H9 (cell line): ENCODE results near the gene NCOA1. TPM values are rescaled to one million over a fixed set of nuclear protein-coding genes. Genes with fewer than 3 reads are reported as not detected.

Experiments
- DNase-seq: peaks from one replicate; pipeline ENCODE4 v3.0.0-alpha.2; 2017
- H2AFZ ChIP-seq: one replicate; pipeline ENCODE4 v1.6.1; 2013; ENCODE audit warnings: mild to moderate bottlenecking, low read length, control low read depth, moderate library complexity
- H2AK5ac ChIP-seq: 2 replicates; pipeline ENCODE4 v1.6.1; 2013; ENCODE audit warnings: low read length, control low read depth, mixed read lengths; ENCODE audit not compliant: insufficient read length
- H2BK120ac ChIP-seq: one replicate; pipeline ENCODE4 v1.6.1; 2013; ENCODE audit warnings: low read depth, mild to moderate bottlenecking, low read length, control low read depth, inconsistent platforms; ENCODE audit not compliant: poor library complexity, severe bottlenecking
- H2BK12ac ChIP-seq: 2 replicates; pipeline ENCODE4 v1.6.1; 2013; ENCODE audit warnings: low read length, control low read depth, mixed read lengths, low read depth; ENCODE audit not compliant: insufficient read length
- H2BK15ac ChIP-seq: 2 replicates; pipeline ENCODE4 v1.6.1; 2013; ENCODE audit warnings: low read depth, low read length, control low read depth
- H2BK20ac ChIP-seq: one replicate; pipeline ENCODE4 v1.6.1; 2013; ENCODE audit warnings: low read depth, mild to moderate bottlenecking, low read length, control low read depth, inconsistent platforms; ENCODE audit not compliant: poor library complexity, severe bottlenecking
- H2BK5ac ChIP-seq: 2 replicates; pipeline ENCODE4 v1.6.1; 2013; ENCODE audit warnings: low read length, control low read depth, mixed read lengths; ENCODE audit not compliant: insufficient read length
- H3K14ac ChIP-seq: 2 replicates; pipeline ENCODE4 v1.6.1; 2013; ENCODE audit warnings: low read length, control low read depth; ENCODE audit not compliant: insufficient read depth
- H3K18ac ChIP-seq: 2 replicates; pipeline ENCODE4 v1.6.1; 2013; ENCODE audit warnings: low read depth, mild to moderate bottlenecking, mixed read lengths, low read length, control low read depth; ENCODE audit not compliant: insufficient read length
- H3K23ac ChIP-seq: 2 replicates; pipeline ENCODE4 v1.6.1; 2013; ENCODE audit warnings: low read length, control low read depth, mixed read lengths, low read depth; ENCODE audit not compliant: insufficient read length
- H3K23me2 ChIP-seq: 2 replicates; pipeline ENCODE4 v1.6.1; 2013; ENCODE audit warnings: low read depth, mild to moderate bottlenecking, mixed read lengths, low read length, control low read depth; ENCODE audit not compliant: insufficient read length, poor library complexity, severe bottlenecking
- H3K27ac ChIP-seq: 2 replicates; pipeline ENCODE4 v1.5.1; 2013; ENCODE audit warnings: low read length, control low read depth, mixed read lengths, low read depth; ENCODE audit not compliant: insufficient read length
- H3K27me3 ChIP-seq: 2 replicates; pipeline ENCODE4 v1.6.1; 2013; ENCODE audit warnings: low read length, control low read depth, inconsistent platforms; ENCODE audit not compliant: insufficient read depth
- H3K4ac ChIP-seq: 2 replicates; pipeline ENCODE4 v1.6.1; 2013; ENCODE audit warnings: low read depth, mild to moderate bottlenecking, control low read depth, inconsistent platforms, low read length, moderate library complexity
- H3K4me1 ChIP-seq: 2 replicates; pipeline ENCODE4 v1.6.1; 2013; ENCODE audit warnings: low read length, control low read depth, inconsistent platforms; ENCODE audit not compliant: insufficient read depth
- H3K4me2 ChIP-seq: 2 replicates; pipeline ENCODE4 v1.6.1; 2013; ENCODE audit warnings: low read length, control low read depth, mixed read lengths; ENCODE audit not compliant: insufficient read length, insufficient read depth
- H3K56ac ChIP-seq: 2 replicates; pipeline ENCODE4 v1.6.1; 2013; ENCODE audit warnings: low read depth, mild to moderate bottlenecking, mixed read lengths, low read length, control low read depth; ENCODE audit not compliant: insufficient read length
- H3K79me1 ChIP-seq: 2 replicates; pipeline ENCODE4 v1.6.1; 2013; ENCODE audit warnings: low read depth, mild to moderate bottlenecking, moderate library complexity, low read length, control low read depth, inconsistent platforms; ENCODE audit not compliant: insufficient read depth, poor library complexity, severe bottlenecking
- H3K79me2 ChIP-seq: 2 replicates; pipeline ENCODE4 v1.6.1; 2013; ENCODE audit warnings: low read length, control low read depth, inconsistent platforms; ENCODE audit not compliant: insufficient read depth
- H3K9ac ChIP-seq: 2 replicates; pipeline ENCODE4 v1.6.1; 2013; ENCODE audit warnings: low read length, control low read depth, mixed read lengths; ENCODE audit not compliant: insufficient read length; ENCODE audit errors: extremely low read depth
- H3K9me3 ChIP-seq: one replicate; pipeline ENCODE4 v1.6.1; 2013; ENCODE audit warnings: low read depth, low read length, inconsistent platforms; ENCODE audit not compliant: control insufficient read depth
- H3T11ph ChIP-seq: one replicate; pipeline ENCODE4 v1.6.1; 2013; ENCODE audit warnings: mild to moderate bottlenecking, low read length, control low read depth, inconsistent platforms
- H4K20me1 ChIP-seq: one replicate; pipeline ENCODE4 v1.6.1; 2013; ENCODE audit not compliant: control insufficient read depth, insufficient read length, insufficient read depth
- H4K5ac ChIP-seq: 2 replicates; pipeline ENCODE4 v1.6.1; 2013; ENCODE audit warnings: low read depth, mild to moderate bottlenecking, mixed read lengths, low read length, control low read depth; ENCODE audit not compliant: insufficient read length
- H4K8ac ChIP-seq: replicated peaks from 2 replicates; pipeline ENCODE4 v1.6.1; 2013; ENCODE audit warnings: low read length, control low read depth, mixed read lengths, low read depth; ENCODE audit not compliant: insufficient read length
- H4K91ac ChIP-seq: 2 replicates; pipeline ENCODE4 v1.6.1; 2013; ENCODE audit warnings: low read depth, mild to moderate bottlenecking, moderate library complexity, mixed read lengths, low read length, control low read depth; ENCODE audit not compliant: insufficient read length
- H3K27ac Mint-ChIP-seq, 3 experiments: 2 replicates in 2 of 3; 3 replicates in 1 of 3; pipeline ENCODE4 v1.8.0; 2020 to 2021; ENCODE audit warnings: mixed read lengths in 3 of 3, mild to moderate bottlenecking in 1 of 3, moderate library complexity in 1 of 3
- H3K27me3 Mint-ChIP-seq: 2 replicates; pipeline ENCODE4 v1.8.0; 2021; ENCODE audit warnings: low read depth, mild to moderate bottlenecking, moderate library complexity, mixed read lengths
- H3K36me3 Mint-ChIP-seq, 3 experiments: 2 replicates in 2 of 3; 3 replicates in 1 of 3; pipeline ENCODE4 v1.8.0; 2020 to 2021; ENCODE audit warnings: low read depth in 3 of 3, mixed read lengths in 3 of 3; ENCODE audit not compliant: insufficient read depth in 1 of 3
- H3K4me1 Mint-ChIP-seq, 2 experiments: 2 replicates each; pipeline ENCODE4 v1.8.0; 2020; ENCODE audit warnings: mixed read lengths in 2 of 2
- H3K4me3 Mint-ChIP-seq, 2 experiments: 2 replicates in 1 of 2; 3 replicates in 1 of 2; pipeline ENCODE4 v1.8.0; 2020 to 2021; ENCODE audit warnings: mild to moderate bottlenecking in 2 of 2, mixed read lengths in 2 of 2, moderate library complexity in 1 of 2
- H3K9me3 Mint-ChIP-seq, 2 experiments: 2 replicates in 1 of 2; 3 replicates in 1 of 2; pipeline ENCODE4 v1.8.0; 2020; ENCODE audit warnings: mild to moderate bottlenecking in 2 of 2, mixed read lengths in 2 of 2, moderate library complexity in 1 of 2
- CTCF ChIP-seq: fragments of 200-600 bp; sonication (generic); conservative IDR thresholded peaks from 3 replicates; pipeline ENCODE4 v1.8.0; 2021; ENCODE audit warnings: antibody characterized with exemption, mild to moderate bottlenecking
- WGBS: extraction: QIAGEN DNeasy Blood & Tissue Kit; methylation state at CpG from one replicate; pipeline ENCODE4 v1.1.7; 2013; ENCODE audit warnings: missing lambda C conversion rate, low lambda C conversion rate, mixed read lengths; ENCODE audit not compliant: insufficient read length; ENCODE audit errors: extremely low coverage; 5-methylcytosine and 5-hydroxymethylcytosine counted together
- total RNA-seq: library from RNA; stranded (reverse); gene quantifications from 2 replicates; pipeline ENCODE4 v1.2.1, GENCODE V29; 2021

NCOA1 gene
- total RNA-seq, 1 experiment from 2014 or later = 14.8 TPM

- Histone ChIP-seq H3K4me1 (no peaks in the 10 kb centered on the region), H3K23me2 (no peaks in the 10 kb centered on the region), H3K23ac (no peak overlapping the region), H3K9me3 (peaks cover 13% of the 10 kb centered on the region), H3T11ph (no peak overlapping the region), H3K9ac (no peak overlapping the region), H2BK5ac (no peak overlapping the region), H3K14ac (no peak overlapping the region), H3K4me2 (no peak overlapping the region), H3K27me3 (no peaks in the 10 kb centered on the region), H2BK12ac (no peak overlapping the region), H4K5ac (no peak overlapping the region), H3K27ac (no peak overlapping the region), H2AK5ac (no peak overlapping the region), H3K18ac (no peak overlapping the region), H2BK120ac (no peak overlapping the region), H4K8ac (no peak overlapping the region), H3K79me1 (no peaks in the 10 kb centered on the region), H2BK20ac (no peak overlapping the region), H3K56ac (no peak overlapping the region), H2AFZ (no peak overlapping the region), H3K79me2 (peaks cover 8% of the 10 kb centered on the region; the same call in 1 of the 2 replicates), H3K4ac (no peak overlapping the region), H4K20me1 (no peaks in the 10 kb centered on the region), H2BK15ac (no peak overlapping the region), H4K91ac (no peak overlapping the region)
- Mint-ChIP-seq H3K4me1 (peaks cover 0 to 7% of the 10 kb centered on the region in 2 experiments; a peak in 3 of 4 replicates), H3K4me3 (no peak overlapping the region), H3K27me3 (no peaks in the 10 kb centered on the region), H3K9me3 (peaks cover 24 to 31% of the 10 kb centered on the region in 2 experiments), H3K27ac (no peak overlapping the region; a peak in 1 of 7 replicates), H3K36me3 (peaks cover 48 to 74% (median 63%) of the 10 kb centered on the region in 3 experiments)
- DNase-seq = no peak
- no peak for TF ChIP-seq CTCF
- WGBS = no CpG with 5 or more reads among the region's 4 CpGs
These were observed 318.4 kb downstream of the NCOA1 start for GRCh38 chr2:24809316-24810007.
